WERI-Rb-1 (cell line): Measurements from ENCODE around the gene DTD2.
A peak's percentile ranks its signal among the peaks of the same experiment; 100 is the strongest.
"Not testable (repeated sequence)": the region's sequence is repeated elsewhere in the genome, so short reads cannot be mapped to it uniquely, and the experiment has no call there.

Source experiments
- DNase-seq: peaks from one replicate; pipeline ENCODE4 v3.0.0-alpha.2; 2020
- H3K27ac ChIP-seq: fragments of 250-450 bp; sonication (Bioruptor Pico); 2 replicates; pipeline ENCODE4 v1.5.1; 2020; ENCODE audit warnings: mild to moderate bottlenecking, moderate library complexity
- H3K27me3 ChIP-seq: fragments of 250-450 bp; sonication (Bioruptor Pico); 2 replicates; pipeline ENCODE4 v1.5.1; 2021; ENCODE audit warnings: mild to moderate bottlenecking, low read depth, moderate library complexity; ENCODE audit not compliant: insufficient read depth, severe bottlenecking
- H3K36me3 ChIP-seq: fragments of 250-450 bp; sonication (Bioruptor Pico); 2 replicates; pipeline ENCODE4 v1.5.1; 2020; ENCODE audit warnings: mild to moderate bottlenecking, moderate library complexity
- H3K4me3 ChIP-seq: 2 replicates; pipeline ENCODE4 v1.5.1; 2011; ENCODE audit warnings: low read depth, mild to moderate bottlenecking, control low read depth, low read length
- H3K9me3 ChIP-seq: fragments of 250-450 bp; sonication (Bioruptor Pico); 2 replicates; pipeline ENCODE4 v1.5.1; 2021; ENCODE audit warnings: mild to moderate bottlenecking, moderate library complexity; ENCODE audit not compliant: severe bottlenecking
- TF ChIP-seq, protein P1 (sequence below): IDR thresholded peaks from 2 replicates; pipeline ENCODE4 v1.5.1; 2011; ENCODE audit warnings: low read depth, mild to moderate bottlenecking, control low read depth, inconsistent platforms, low read length

Gene DTD2

DNA sequence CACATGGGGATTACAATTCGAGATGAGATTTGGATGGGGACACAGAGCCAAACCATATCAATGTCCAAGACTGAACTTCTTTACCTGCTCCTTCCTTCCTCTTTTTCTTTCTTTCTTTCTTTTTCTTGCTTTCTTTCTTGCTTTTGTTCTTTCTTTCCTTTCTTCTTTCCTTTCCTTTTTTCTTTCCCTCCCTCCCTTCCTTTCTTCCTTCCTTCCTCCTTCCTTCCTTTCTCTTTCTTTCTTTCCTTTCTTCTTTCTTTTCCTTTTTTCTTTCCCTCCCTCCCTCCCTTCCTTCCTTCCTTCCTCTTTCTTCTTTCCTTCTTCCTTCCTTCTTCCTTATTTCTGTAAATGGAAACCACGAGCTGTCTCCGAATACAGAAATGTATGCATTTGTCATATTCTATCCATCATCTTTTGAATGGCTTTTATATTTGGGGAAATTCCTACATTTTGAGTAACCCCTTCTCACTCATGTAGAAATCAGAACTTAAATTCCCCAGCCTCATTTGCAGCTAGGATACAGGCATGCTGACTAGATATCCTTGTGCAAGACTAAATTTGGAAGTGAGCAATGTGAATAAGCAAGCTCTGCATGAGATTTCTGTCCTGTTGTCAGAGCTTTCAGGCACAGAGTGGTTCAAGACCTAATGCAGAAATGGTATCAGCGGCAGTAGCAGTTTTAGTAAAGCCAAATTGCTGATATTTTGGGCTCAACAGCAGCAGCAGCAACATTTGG is 19.0 kb upstream of the DTD2 start:
- TF ChIP-seq, protein P1, sequence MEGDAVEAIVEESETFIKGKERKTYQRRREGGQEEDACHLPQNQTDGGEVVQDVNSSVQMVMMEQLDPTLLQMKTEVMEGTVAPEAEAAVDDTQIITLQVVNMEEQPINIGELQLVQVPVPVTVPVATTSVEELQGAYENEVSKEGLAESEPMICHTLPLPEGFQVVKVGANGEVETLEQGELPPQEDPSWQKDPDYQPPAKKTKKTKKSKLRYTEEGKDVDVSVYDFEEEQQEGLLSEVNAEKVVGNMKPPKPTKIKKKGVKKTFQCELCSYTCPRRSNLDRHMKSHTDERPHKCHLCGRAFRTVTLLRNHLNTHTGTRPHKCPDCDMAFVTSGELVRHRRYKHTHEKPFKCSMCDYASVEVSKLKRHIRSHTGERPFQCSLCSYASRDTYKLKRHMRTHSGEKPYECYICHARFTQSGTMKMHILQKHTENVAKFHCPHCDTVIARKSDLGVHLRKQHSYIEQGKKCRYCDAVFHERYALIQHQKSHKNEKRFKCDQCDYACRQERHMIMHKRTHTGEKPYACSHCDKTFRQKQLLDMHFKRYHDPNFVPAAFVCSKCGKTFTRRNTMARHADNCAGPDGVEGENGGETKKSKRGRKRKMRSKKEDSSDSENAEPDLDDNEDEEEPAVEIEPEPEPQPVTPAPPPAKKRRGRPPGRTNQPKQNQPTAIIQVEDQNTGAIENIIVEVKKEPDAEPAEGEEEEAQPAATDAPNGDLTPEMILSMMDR, result no peak
- Histone ChIP-seq H3K9me3 (no peaks in the 10 kb centered on the region), H3K27me3 (no peaks in the 10 kb centered on the region), H3K27ac (no peak overlapping the region), H3K4me3 (no peak overlapping the region), H3K36me3 (no peaks in the 10 kb centered on the region)
- no peak for DNase-seq

DNA sequence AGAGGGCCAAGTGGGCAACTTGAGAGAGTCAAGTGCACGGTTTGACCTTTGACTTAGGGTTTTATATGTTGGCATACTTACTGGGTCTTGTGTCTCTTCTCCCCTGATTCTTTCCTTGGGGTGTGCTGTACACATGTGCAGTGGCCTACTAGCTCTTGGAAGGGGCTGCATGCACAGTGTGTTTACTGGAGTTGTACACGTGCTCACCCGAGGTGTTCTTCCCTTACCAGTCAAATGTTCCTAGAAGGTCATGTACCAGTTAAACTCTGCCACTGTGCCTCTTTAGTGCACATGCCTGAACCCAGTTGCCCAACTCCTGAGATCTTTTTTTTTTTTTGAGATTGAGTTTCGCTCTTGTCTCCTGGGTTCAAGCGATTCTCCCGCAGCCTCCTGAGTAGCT is 9.2 kb upstream of the DTD2 start:
- no peak for DNase-seq
- H3K27me3 ChIP-seq, result no peaks in the 10 kb centered on the region
- H3K9me3 ChIP-seq, result no peaks in the 10 kb centered on the region
- TF ChIP-seq, protein P1, result no peak
- no peaks in the 10 kb centered on the region for H3K36me3 ChIP-seq
- no peak overlapping the region for H3K27ac ChIP-seq
- no peak overlapping the region for H3K4me3 ChIP-seq

- no peak for DNase-seq
- Histone ChIP-seq H3K36me3 (no peaks in the 10 kb centered on the region), H3K27ac (no peak overlapping the region), H3K4me3 (no peak overlapping the region), H3K9me3 (no peaks in the 10 kb centered on the region), H3K27me3 (no peaks in the 10 kb centered on the region)
- TF ChIP-seq, protein P1, result no peak
Observed at GRCh38 chr14:31465111-31465510, 7.8 kb upstream of the DTD2 start.

DNA sequence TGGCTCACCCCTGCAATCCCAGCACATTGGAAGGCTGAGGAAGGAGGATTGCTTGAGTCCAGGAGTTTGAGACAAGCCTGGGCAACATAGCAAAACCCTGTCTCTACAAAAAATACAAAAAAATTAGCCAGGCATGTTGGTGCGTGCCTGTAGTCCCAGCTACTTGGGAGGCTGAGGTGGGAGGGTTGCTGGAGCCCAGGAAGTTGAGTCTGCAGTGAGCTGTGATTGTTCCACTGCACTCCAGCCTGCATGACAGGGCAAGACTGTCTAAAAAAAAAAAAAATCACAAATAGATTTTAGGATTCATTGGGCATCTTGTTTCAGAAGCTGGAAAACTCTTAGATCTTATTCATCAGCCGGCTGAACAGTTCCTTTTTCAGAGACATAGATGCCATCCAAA is 5.1 kb upstream of the DTD2 start:
- H3K9me3 ChIP-seq, DNase-seq, H3K27me3 ChIP-seq, H3K36me3 ChIP-seq, H3K4me3 ChIP-seq, H3K27ac ChIP-seq: not testable (repeated sequence)

- DNase-seq, result no peak
- Histone ChIP-seq H3K36me3 (no peaks in the 10 kb centered on the region), H3K27me3 (no peaks in the 10 kb centered on the region), H3K4me3 (no peak overlapping the region), H3K27ac (no peak overlapping the region), H3K9me3 (no peaks in the 10 kb centered on the region)
- TF ChIP-seq, protein P1, result no peak
Observed at GRCh38 chr14:31461545-31461944, 4.2 kb upstream of the DTD2 start.

- TF ChIP-seq, protein P1, result no peak
- no peak for DNase-seq
- Histone ChIP-seq H3K27me3 (no peaks in the 10 kb centered on the region), H3K27ac (peak overlapping the region; percentile 56), H3K4me3 (peak overlapping the region; percentile 28), H3K36me3 (no peaks in the 10 kb centered on the region), H3K9me3 (no peaks in the 10 kb centered on the region)
Observed at GRCh38 chr14:31457665-31458659, 656 bp upstream of the DTD2 start.
